Progenitor cell of endocrine pancreas (in vitro differentiated cells): ENCODE results near the gene GABRB3. TPM values are rescaled to one million over a fixed set of nuclear protein-coding genes. Genes with fewer than 3 reads are reported as not detected.

Experiments used
- DNase-seq: peaks from one replicate; pipeline ENCODE4 v3.0.0; 2021; ENCODE audit warnings: low spot score; ENCODE audit not compliant: unreplicated experiment
- H3K27ac Mint-ChIP-seq: 2 replicates; pipeline ENCODE4 v1.8.0; 2021; ENCODE audit warnings: mild to moderate bottlenecking, moderate library complexity, mixed read lengths
- H3K27me3 Mint-ChIP-seq: 2 replicates; pipeline ENCODE4 v1.8.0; 2021; ENCODE audit warnings: mixed read lengths
- H3K36me3 Mint-ChIP-seq: 2 replicates; pipeline ENCODE4 v1.8.0; 2022; ENCODE audit warnings: mixed read lengths; ENCODE audit not compliant: insufficient read depth
- H3K4me1 Mint-ChIP-seq: 2 replicates; pipeline ENCODE4 v1.8.0; 2021; ENCODE audit warnings: low read depth, mixed read lengths
- H3K4me3 Mint-ChIP-seq: 2 replicates; pipeline ENCODE4 v1.8.0; 2021; ENCODE audit warnings: low read depth, mild to moderate bottlenecking, moderate library complexity, mixed read lengths
- H3K9me3 Mint-ChIP-seq: 2 replicates; pipeline ENCODE4 v1.8.0; 2021; ENCODE audit warnings: low read depth, mixed read lengths
- total RNA-seq: library from RNA; stranded (reverse); gene quantifications from 2 replicates; pipeline ENCODE4 v1.2.1, GENCODE V29; 2021
- TF ChIP-seq, protein P1 (sequence below): fragments of 200-600 bp; sonication (generic); IDR thresholded peaks from one replicate; pipeline ENCODE4 v1.5.0; 2021; ENCODE audit warnings: antibody characterized with exemption, mild to moderate bottlenecking; ENCODE audit not compliant: unreplicated experiment

GABRB3 gene
- total RNA-seq, 1 donor from 2014 or later, result 20.9 TPM

DNA sequence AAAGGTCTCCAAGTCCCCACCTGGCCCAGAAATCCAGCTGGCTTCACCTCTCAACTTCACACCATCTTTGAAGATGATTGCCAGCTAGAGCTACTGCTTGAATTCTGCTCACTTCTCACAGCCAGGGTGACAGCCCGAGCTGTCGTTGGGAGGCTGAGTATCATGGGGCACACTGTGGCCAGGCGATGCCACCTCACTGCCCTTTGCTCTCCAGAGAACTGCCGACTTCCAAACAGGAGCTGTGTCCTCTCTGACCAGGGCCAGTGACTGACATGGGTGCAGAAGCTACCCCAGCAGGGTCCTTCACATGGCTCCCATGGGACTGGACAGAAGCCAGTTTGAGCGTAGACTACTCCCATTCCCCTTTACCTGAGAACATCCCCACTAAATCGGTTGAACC is 254.0 kb downstream of the GABRB3 start:
- Mint-ChIP-seq H3K36me3 (no peaks in the 10 kb centered on the region), H3K4me3 (no peak overlapping the region), H3K9me3 (no peaks in the 10 kb centered on the region), H3K4me1 (no peaks in the 10 kb centered on the region), H3K27ac (no peak overlapping the region), H3K27me3 (no peaks in the 10 kb centered on the region)
- no peak for DNase-seq
- TF ChIP-seq, protein P1, sequence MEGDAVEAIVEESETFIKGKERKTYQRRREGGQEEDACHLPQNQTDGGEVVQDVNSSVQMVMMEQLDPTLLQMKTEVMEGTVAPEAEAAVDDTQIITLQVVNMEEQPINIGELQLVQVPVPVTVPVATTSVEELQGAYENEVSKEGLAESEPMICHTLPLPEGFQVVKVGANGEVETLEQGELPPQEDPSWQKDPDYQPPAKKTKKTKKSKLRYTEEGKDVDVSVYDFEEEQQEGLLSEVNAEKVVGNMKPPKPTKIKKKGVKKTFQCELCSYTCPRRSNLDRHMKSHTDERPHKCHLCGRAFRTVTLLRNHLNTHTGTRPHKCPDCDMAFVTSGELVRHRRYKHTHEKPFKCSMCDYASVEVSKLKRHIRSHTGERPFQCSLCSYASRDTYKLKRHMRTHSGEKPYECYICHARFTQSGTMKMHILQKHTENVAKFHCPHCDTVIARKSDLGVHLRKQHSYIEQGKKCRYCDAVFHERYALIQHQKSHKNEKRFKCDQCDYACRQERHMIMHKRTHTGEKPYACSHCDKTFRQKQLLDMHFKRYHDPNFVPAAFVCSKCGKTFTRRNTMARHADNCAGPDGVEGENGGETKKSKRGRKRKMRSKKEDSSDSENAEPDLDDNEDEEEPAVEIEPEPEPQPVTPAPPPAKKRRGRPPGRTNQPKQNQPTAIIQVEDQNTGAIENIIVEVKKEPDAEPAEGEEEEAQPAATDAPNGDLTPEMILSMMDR, result no peak

DNA sequence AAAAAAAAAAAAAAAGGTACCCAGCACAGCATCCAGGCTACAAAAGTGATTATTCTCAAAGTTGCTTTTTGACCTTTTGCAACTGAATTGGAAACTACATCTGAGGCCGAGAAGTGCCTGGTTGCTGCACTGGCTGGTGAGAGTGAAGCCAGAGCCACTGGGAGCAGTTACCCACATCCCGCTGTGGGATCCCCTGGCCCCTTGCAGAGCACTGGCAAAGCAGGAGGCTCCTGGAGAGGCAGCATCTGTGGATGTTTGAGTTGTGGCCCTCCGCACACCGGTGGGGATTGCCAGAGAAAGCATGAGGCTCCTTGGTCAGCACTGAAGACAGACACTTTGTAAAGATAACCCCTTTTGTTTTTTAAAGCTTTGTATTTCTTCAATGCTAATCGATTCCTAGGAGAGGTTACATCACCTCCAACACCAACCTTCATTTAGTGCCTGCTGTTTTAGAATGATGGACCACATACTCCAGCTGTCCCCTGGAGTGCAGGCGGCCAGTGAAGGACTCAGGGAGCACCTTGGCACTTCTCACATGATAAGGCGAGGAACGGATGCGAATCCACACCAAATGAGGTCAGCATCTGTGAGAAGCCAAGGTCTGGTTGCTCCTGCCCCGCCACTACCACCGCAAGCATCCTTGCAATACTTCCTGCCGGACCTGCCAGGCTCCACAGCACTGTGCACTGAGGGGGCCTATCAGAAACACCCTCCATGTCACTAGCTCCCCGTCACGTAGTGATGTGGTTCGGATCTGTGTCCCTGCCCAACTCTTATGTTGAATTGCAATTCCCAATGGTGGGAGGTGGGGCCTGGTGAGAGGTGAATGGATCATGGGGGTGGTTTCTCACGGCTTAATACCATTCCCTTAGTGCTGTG is 256.5 kb downstream of the GABRB3 start:
- Mint-ChIP-seq H3K27me3 (no peaks in the 10 kb centered on the region), H3K4me3 (no peak overlapping the region)

DNA sequence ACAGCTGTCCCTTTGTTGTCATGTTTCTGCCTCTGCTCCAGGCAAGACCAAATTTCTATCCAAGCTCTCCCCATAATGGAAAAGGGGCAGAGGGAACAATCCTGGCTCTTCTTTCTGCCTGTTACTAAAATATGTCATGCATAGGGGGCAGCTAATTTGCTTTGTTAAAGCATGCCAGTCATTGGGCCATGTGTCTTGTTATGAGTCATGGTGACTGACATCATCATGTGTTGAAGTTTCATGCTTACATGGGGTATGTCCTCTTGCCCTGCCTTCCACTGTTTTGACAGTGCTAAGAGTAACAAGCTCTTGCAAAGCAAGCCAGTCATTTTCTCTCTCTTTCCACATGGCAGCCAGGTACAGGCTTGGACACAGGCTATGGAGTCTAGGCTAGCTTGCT is 268.9 kb downstream of the GABRB3 start:
- H3K9me3 Mint-ChIP-seq, result no peaks in the 10 kb centered on the region
- H3K27ac Mint-ChIP-seq, result no peak overlapping the region
- H3K4me3 Mint-ChIP-seq, result no peak overlapping the region
- H3K36me3 Mint-ChIP-seq, result no peaks in the 10 kb centered on the region
- H3K4me1 Mint-ChIP-seq, result no peaks in the 10 kb centered on the region
- no peak for DNase-seq
- TF ChIP-seq, protein P1, result no peak
- H3K27me3 Mint-ChIP-seq, result no peaks in the 10 kb centered on the region

More for the DNA sequence above, 256.5 kb downstream of the GABRB3 start:
- TF ChIP-seq, protein P1, result no peak
- Mint-ChIP-seq H3K36me3 (no peaks in the 10 kb centered on the region), H3K9me3 (peaks cover 4% of the 10 kb centered on the region), H3K4me1 (no peaks in the 10 kb centered on the region), H3K27ac (no peak overlapping the region)
- no peak for DNase-seq

Other genes with a start within 250 kb of the GABRB3 start
- 0.10 TPM in 1 of 2 replicates, not detected in the other for gene GABRA5, start 94.0 kb upstream of the GABRB3 start, total RNA-seq
- 0.24 and 0.80 TPM in 2 replicates for gene GABRG3, start 198.1 kb upstream of the GABRB3 start, total RNA-seq